Inflammatory macrophage treated with lipopolysaccharide for 1 hour (primary cell): ENCODE measurements around the gene SMIM30.
A peak's percentile ranks its signal among the peaks of the same experiment; 100 is the strongest.

ENCODE experiments used
- DNase-seq, 2 donors: peaks; one replicate each; pipeline ENCODE4 v3.0.0-alpha.2; 2020 to 2022

SMIM30 gene

GRCh38 chr7:113099284-113099919 lies 19.0 kb downstream of the SMIM30 start:
- DNase-seq = no peak

GRCh38 chr7:113094517-113095249 lies 23.7 kb downstream of the SMIM30 start:
- no peak for DNase-seq

GRCh38 chr7:113093561-113093960 lies 24.8 kb downstream of the SMIM30 start:
- DNase-seq = no peak

- no peak for DNase-seq
These were observed 25.6 kb downstream of the SMIM30 start for GRCh38 chr7:113092762-113093161.

GRCh38 chr7:113087071-113087998 lies 31.0 kb downstream of the SMIM30 start:
- DNase-seq = peak; percentile 17 to 53

GRCh38 chr7:113086431-113086888 lies 31.9 kb downstream of the SMIM30 start, which contains the start of gene GPR85:
TSS of gene GPR85 (minus strand) at chr7:113086827. CDS start at chr7:113084721, 2,106 bp downstream.
- DNase-seq = peak; percentile 9 to 14

GRCh38 chr7:113085781-113086390 lies 32.5 kb downstream of the SMIM30 start:
- DNase-seq = no peak

- no peak for DNase-seq
These were observed 33.7 kb downstream of the SMIM30 start for GRCh38 chr7:113084496-113085172.

- no peak for DNase-seq
These were observed 34.4 kb downstream of the SMIM30 start for GRCh38 chr7:113083816-113084495.

- DNase-seq = no peak
These were observed 35.1 kb downstream of the SMIM30 start for GRCh38 chr7:113083132-113083815.

- no peak for DNase-seq
These were observed 40.0 kb downstream of the SMIM30 start for GRCh38 chr7:113078331-113078730.

- DNase-seq = no peak
These were observed 41.7 kb downstream of the SMIM30 start for GRCh38 chr7:113076703-113077102.

GRCh38 chr7:113071465-113071864 lies 46.9 kb downstream of the SMIM30 start:
- peak; percentile 78 to 83 for DNase-seq
